Suppressor macrophage (primary cell): ENCODE measurements around the gene ARHGAP45.
"Not testable (repeated sequence)": the region's sequence is repeated elsewhere in the genome, so short reads cannot be mapped to it uniquely, and the experiment has no call there.

Experiments
- DNase-seq, 4 experiments: peaks; one replicate each; pipeline ENCODE4 v3.0.0-alpha.2; 2020 to 2022

ARHGAP45 gene

GRCh38 chr19:1105008-1105872, 38.3 kb downstream of the ARHGAP45 start:
- DNase-seq = peak in 1 of 4 experiments; percentile 59

- no peak for DNase-seq
These were observed 39.2 kb downstream of the ARHGAP45 start for GRCh38 chr19:1105873-1106840.

DNA sequence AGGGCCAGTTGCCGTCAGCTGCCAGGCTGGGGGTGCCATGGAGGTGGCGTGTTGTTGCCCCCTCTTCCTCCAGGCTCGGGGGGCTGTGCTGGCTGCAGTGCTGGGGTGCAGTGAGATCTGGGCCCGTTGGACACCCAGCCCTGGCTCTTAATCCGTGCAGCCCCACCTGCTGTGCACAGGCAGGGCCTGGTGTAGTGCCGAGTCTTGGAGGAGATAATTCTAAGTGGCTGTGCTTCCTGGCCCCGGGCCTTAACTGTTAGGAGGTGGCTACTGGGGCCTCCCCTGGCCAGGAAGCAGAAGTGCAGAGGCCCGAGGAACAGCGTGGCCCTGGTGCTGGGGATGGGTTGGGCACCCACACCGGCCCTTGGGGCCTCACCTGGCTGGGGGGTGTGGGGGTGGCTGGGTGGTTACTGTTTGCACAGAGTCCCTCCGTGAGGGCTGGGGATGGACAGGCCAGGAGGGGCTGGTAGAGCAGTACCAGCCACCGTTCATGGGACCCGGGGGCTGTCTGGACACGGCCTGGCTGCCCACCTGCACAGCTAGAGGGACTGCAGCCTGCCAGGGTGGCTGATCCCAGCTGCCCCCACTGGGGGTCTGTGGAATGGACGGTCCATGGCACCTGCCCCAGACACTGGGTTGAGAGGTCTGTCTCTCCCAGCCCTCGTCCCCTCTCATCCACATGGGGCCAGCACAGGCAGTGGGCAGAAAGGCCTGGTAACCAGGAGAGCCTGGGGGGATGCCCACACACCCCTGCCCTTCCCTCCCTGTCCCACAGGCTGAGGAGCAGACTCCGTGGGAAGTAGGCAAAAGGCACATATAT, 40.1 kb downstream of the ARHGAP45 start:
- DNase-seq = peak in 3 of 4 experiments; percentile 62 to 69 (median 64)

DNA sequence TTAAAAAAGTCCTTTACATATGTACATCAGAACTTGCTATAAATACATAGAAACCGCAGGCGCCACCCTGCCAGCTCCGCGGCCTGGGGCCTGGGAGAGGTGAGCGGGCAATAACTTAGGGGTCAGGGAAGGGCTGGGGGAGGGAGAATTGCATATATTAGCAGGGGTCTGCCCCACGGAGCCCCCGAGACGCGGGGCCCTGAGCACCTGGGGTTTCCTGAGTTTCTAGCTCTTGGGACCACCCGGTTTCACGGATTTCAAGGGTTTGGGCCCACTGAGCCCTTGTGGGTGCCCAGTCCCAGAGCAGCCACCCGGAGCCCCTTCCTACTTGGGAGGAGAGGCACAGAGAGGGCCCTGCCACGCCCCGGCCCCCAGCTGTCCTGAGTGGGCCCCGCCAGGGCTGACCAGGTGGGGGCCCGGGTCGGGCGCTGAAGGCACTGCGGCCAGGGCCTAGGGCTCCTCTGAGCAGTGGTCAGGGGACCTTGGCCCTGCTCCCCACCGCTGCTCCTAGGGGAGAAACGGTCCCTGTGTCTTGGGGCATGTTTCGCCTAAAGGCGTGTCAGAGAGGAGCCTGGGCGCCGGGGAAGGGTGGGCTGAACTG, 40.8 kb downstream of the ARHGAP45 start:
- DNase-seq = no peak

GRCh38 chr19:1108291-1109031, 41.5 kb downstream of the ARHGAP45 start:
- DNase-seq = no peak

DNA sequence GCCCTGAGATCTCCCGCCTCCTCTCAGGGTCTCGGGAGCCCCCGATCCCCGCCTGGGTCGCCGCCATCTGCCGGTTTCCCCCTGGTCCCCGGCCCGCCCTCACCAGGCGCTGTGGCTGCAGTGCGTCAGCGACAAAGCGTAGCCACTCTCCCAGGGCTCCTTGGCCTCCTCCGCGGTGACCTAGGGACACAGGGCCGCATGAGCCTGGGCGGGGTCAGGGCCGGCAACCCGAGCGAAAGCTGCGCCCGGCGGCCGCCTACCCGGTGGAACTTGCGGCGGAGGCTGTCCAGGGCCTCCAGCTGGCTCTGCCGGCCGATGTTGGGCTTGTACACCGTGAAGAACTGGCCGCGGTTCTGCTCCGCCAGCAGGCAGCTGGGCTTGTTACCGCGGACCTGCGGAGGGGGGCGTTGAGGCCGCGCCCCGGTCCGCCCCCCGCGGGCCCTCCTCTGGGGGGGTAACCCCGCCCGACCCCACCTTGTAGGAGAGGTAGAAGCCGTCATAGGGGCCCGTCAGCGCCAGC, 42.1 kb downstream of the ARHGAP45 start:
- DNase-seq = no peak

- no peak for DNase-seq
These were observed 43.0 kb downstream of the ARHGAP45 start for GRCh38 chr19:1109697-1110671.

DNA sequence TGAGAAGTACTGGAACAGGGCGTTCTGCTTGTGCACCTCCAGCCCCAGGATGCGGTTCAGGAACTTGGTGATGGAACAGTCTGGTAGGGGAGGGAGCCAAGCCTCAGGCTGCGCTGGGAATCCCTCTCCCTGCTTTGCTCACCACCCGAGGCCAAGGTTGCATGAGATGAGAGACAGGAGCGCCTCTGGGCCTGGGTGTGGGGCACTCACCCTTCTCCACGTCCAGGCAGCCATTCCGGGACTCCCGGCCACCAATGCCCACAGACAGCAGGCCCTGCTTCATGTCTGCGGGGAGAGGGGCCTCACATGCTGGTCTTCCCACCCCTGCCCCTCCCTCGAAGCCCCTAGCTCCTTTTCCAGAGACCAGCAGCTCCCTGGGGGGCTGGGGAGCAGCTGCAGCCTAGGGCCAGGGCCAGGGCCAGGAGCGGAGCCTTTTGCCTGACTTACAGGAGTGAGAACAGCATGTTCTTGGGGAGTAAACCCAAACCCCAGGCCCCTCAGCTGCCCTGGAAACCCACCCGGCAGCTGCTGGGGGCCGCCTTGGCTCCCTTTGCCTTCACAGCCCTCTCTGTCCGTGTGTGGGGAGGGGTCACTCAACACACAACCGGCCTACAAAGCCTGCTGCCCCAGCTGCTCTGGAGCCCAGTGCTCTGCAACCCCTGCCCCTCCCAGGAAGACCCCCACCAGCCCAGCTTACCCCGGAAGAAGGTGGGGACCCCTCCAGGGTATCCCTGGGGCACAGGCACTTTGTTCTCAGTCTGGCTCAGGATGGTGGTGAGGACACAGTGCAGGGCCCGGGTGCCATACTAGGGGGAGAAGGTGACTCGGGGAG, 44.1 kb downstream of the ARHGAP45 start:
- no peak for DNase-seq

GRCh38 chr19:1111641-1112267, 44.8 kb downstream of the ARHGAP45 start:
- no peak for DNase-seq

- no peak for DNase-seq
These were observed 45.5 kb downstream of the ARHGAP45 start for GRCh38 chr19:1112268-1113029.

DNA sequence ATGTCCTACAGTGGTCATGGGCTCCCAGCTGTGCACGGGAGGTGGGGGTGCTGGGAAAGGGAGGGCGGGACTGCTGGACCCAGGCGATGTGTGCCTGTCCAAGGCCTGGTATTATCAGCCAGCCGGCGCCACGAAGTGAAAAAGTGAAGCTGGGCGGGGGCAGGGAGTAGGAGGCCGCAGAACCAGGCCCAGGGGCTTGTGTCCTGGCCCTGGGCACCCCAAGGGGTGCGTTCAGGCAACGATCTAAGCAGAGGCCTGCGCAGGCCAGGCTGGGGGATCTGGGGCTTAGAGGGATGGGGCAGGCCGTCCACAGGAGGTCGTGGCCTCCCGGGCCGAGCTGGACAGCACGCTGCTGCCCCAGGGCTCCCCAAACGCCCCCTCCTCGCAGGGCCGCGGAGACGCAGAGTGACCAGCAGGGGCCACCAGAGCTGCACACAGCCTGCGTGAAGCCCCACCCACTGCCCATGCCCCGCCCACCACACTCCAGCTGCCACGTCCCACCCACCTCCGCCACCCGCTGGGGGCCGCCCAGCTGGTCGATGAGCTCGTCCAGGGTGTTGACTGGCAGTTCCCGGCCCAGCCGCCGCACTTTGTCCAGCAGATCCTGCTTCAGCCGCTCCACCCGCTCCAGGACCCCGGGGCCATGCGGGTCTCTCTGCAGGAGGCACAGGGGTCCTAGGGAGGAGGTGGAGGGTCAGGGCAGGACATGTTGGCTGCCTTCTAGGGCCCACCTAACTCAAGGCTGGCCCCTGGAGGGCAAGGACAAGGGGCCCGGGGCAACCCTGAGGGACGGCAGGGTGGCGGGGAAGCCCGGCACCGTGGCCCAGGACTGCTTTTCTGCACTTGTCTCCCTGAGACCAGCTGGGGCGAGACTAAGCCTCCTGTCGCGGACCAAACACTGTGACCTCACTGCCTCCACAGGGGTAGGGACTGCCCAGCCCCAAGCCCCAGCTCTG, 46.3 kb downstream of the ARHGAP45 start:
- peak; percentile 94 to 97 (median 96) for DNase-seq

- no peak for DNase-seq
These were observed 47.1 kb downstream of the ARHGAP45 start for GRCh38 chr19:1113986-1114483.

DNA sequence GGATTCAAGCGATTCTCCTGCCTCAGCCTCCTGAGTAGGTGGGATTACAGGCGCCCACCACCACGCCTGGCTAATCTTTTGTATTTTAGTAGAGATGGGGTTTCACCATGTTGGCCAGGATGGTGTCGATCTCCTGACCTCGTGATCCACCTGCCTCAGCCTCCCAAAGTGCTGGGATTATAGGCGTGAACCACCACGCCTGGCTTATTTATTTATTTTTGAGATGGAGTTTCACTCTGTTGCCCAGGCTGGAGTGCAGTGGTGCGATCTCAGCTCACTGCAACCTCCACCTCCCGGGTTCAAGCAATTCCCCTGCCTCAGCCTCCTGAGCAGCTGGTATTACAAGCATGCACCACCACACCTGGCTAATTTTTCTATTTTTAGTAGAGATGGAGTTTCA, 47.8 kb downstream of the ARHGAP45 start:
- DNase-seq = not testable (repeated sequence)

GRCh38 chr19:1115646-1116420, 48.9 kb downstream of the ARHGAP45 start:
- DNase-seq = no peak
